Neural cell (in vitro differentiated cells): ENCODE data around the gene SLC1A3. TPM values are rescaled to one million over a fixed set of nuclear protein-coding genes. Genes with fewer than 3 reads are reported as not detected.
"Not testable (repeated sequence)": the region's sequence is repeated elsewhere in the genome, so short reads cannot be mapped to it uniquely, and the experiment has no call there.

ENCODE experiments used
- H2AFZ ChIP-seq: fragments of 200-600, 300-800 bp; sonication (generic), shearing (Covaris generic); 2 replicates; pipeline ENCODE4 v1.6.0; 2014; ENCODE audit warnings: low read depth, mild to moderate bottlenecking, antibody characterized with exemption, low read length, moderate library complexity
- H3F3A ChIP-seq: fragments of 200-600 bp; shearing (Covaris generic); 2 replicates; pipeline ENCODE4 v1.6.1; 2016; ENCODE audit warnings: mild to moderate bottlenecking, moderate library complexity, mixed read lengths, antibody characterized with exemption, low read length; ENCODE audit not compliant: insufficient read depth, poor library complexity, severe bottlenecking
- H3K27ac ChIP-seq: fragments of 200-600, 300-800 bp; sonication (generic), shearing (Covaris generic); 2 replicates; pipeline ENCODE4 v1.5.1; 2014; ENCODE audit warnings: mild to moderate bottlenecking, low read length, moderate library complexity
- H3K27me3 ChIP-seq: fragments of 300-800, 200-600 bp; sonication (generic), shearing (Covaris generic); 2 replicates; pipeline ENCODE4 v1.6.0; 2014; ENCODE audit warnings: mild to moderate bottlenecking, low read depth, low read length, moderate library complexity; ENCODE audit not compliant: insufficient read depth
- H3K36me3 ChIP-seq: fragments of 300-800, 200-600 bp; sonication (generic), shearing (Covaris generic); 2 replicates; pipeline ENCODE4 v1.5.1; 2014; ENCODE audit warnings: mild to moderate bottlenecking, antibody characterized with exemption, low read length, moderate library complexity; ENCODE audit not compliant: insufficient read depth
- H3K4me2 ChIP-seq: fragments of 300-800, 200-600 bp; sonication (generic), shearing (Covaris generic); 2 replicates; pipeline ENCODE4 v1.6.0; 2014; ENCODE audit warnings: mild to moderate bottlenecking, low read length
- H3K4me3 ChIP-seq: fragments of 300-800, 200-600 bp; sonication (generic), shearing (Covaris generic); 2 replicates; pipeline ENCODE4 v1.5.1; 2014; ENCODE audit warnings: mild to moderate bottlenecking, low read length, moderate library complexity
- H3K79me2 ChIP-seq: fragments of 200-600 bp; shearing (Covaris generic); replicated peaks from 2 replicates; pipeline ENCODE4 v1.6.0; 2014; ENCODE audit warnings: mild to moderate bottlenecking, low read length, moderate library complexity; ENCODE audit not compliant: insufficient read depth
- H3K9ac ChIP-seq: fragments of 300-800, 200-600 bp; sonication (generic), shearing (Covaris generic); 2 replicates; pipeline ENCODE4 v1.6.1; 2016; ENCODE audit warnings: mild to moderate bottlenecking, low read length, mixed read lengths
- H3K9me2 ChIP-seq: fragments of 200-600 bp; shearing (Covaris generic); 2 replicates; pipeline ENCODE4 v1.6.1; 2016; ENCODE audit warnings: mild to moderate bottlenecking, low read length, mixed read lengths; ENCODE audit not compliant: insufficient read depth
- H3K9me3 ChIP-seq: fragments of 200-600, 300-800 bp; sonication (generic), shearing (Covaris generic); 2 replicates; pipeline ENCODE4 v1.6.1; 2016; ENCODE audit warnings: mild to moderate bottlenecking, mixed run types, low read length, moderate library complexity, mixed read lengths
- H4K20me1 ChIP-seq: fragments of 200-600 bp; shearing (Covaris generic); 2 replicates; pipeline ENCODE4 v1.6.1; 2016; ENCODE audit warnings: mild to moderate bottlenecking, mixed run types; ENCODE audit not compliant: insufficient read depth
- CTCF ChIP-seq: fragments of 450-650 bp; IDR thresholded peaks from 2 replicates; pipeline ENCODE4 v1.5.1; 2014; ENCODE audit warnings: antibody characterized with exemption, mild to moderate bottlenecking, moderate library complexity; ENCODE audit not compliant: poor library complexity, severe bottlenecking
- EP300 ChIP-seq: fragments of 450-650 bp; conservative IDR thresholded peaks from 2 replicates; pipeline ENCODE4 v1.6.1; 2014; ENCODE audit warnings: antibody characterized with exemption, mild to moderate bottlenecking, moderate library complexity; ENCODE audit not compliant: poor library complexity, severe bottlenecking
- EZH2 ChIP-seq: fragments of 200-600, 300-800 bp; shearing (Covaris generic), sonication (generic); IDR thresholded peaks from 2 replicates; pipeline ENCODE4 v1.6.1; 2014; ENCODE audit warnings: antibody characterized with exemption, low read length, borderline replicate concordance, mild to moderate bottlenecking; ENCODE audit not compliant: insufficient read depth, poor library complexity, severe bottlenecking
- MXI1 ChIP-seq: fragments of 450-650 bp; conservative IDR thresholded peaks from 2 replicates; pipeline ENCODE4 v1.6.1; 2014; ENCODE audit warnings: antibody characterized with exemption, mild to moderate bottlenecking; ENCODE audit not compliant: poor library complexity, severe bottlenecking
- POLR2AphosphoS5 ChIP-seq: IDR thresholded peaks from 2 replicates; pipeline ENCODE4 v1.6.1; 2012
- RAD21 ChIP-seq: fragments of 450-650 bp; conservative IDR thresholded peaks from 2 replicates; pipeline ENCODE4 v1.6.1; 2014; ENCODE audit warnings: antibody characterized with exemption, mild to moderate bottlenecking, moderate library complexity
- REST ChIP-seq: IDR thresholded peaks from 2 replicates; pipeline ENCODE4 v1.6.1; 2012; ENCODE audit warnings: borderline replicate concordance
- SMC3 ChIP-seq: fragments of 450-650 bp; conservative IDR thresholded peaks from 2 replicates; pipeline ENCODE4 v1.6.1; 2014; ENCODE audit warnings: antibody characterized with exemption, mild to moderate bottlenecking, moderate library complexity; ENCODE audit not compliant: poor library complexity
- TAF1 ChIP-seq: IDR thresholded peaks from 2 replicates; pipeline ENCODE4 v1.6.1; 2012; ENCODE audit warnings: low read depth
- polyA plus RNA-seq: library from polyadenylated mRNA; depleted of rRNA; stranded (reverse); fragments of >200 nt; gene quantifications from 2 replicates; pipeline ENCODE4 v1.2.3, GENCODE V29; 2014

SLC1A3 gene
- polyA plus RNA-seq, 1 donor from 2014 or later: 1.9 TPM

GRCh38 chr5:36642089-36642488 is 35.7 kb downstream of the SLC1A3 start:
- Histone ChIP-seq H3K4me3 (no peak overlapping the region), H3K27ac (no peak overlapping the region), H3F3A (no peaks in the 10 kb centered on the region), H2AFZ (no peak overlapping the region), H3K9me2 (no peaks in the 10 kb centered on the region), H3K4me2 (no peak overlapping the region), H3K79me2 (no peaks in the 10 kb centered on the region), H3K36me3 (no peaks in the 10 kb centered on the region), H4K20me1 (no peaks in the 10 kb centered on the region), H3K9me3 (no peaks in the 10 kb centered on the region), H3K9ac (no peak overlapping the region), H3K27me3 (no peaks in the 10 kb centered on the region)
- no peak for TF ChIP-seq SMC3
- TF ChIP-seq REST: no peak
- TF ChIP-seq TAF1: no peak
- TF ChIP-seq EP300: no peak
- no peak for TF ChIP-seq POLR2AphosphoS5
- no peak for TF ChIP-seq CTCF
- no peak for TF ChIP-seq EZH2
- no peak for TF ChIP-seq MXI1
- TF ChIP-seq RAD21: no peak

GRCh38 chr5:36643162-36643561 is 36.8 kb downstream of the SLC1A3 start:
- H2AFZ ChIP-seq: no peak overlapping the region
- H3K9ac ChIP-seq: no peak overlapping the region
- H4K20me1 ChIP-seq: no peaks in the 10 kb centered on the region
- no peaks in the 10 kb centered on the region for H3K9me2 ChIP-seq
- H3K4me3 ChIP-seq: no peak overlapping the region
- no peak overlapping the region for H3K27ac ChIP-seq
- no peaks in the 10 kb centered on the region for H3K9me3 ChIP-seq
- H3K27me3 ChIP-seq: no peaks in the 10 kb centered on the region
- TF ChIP-seq POLR2AphosphoS5: no peak
- no peaks in the 10 kb centered on the region for H3K79me2 ChIP-seq
- H3K4me2 ChIP-seq: no peak overlapping the region
- no peaks in the 10 kb centered on the region for H3K36me3 ChIP-seq
- H3F3A ChIP-seq: no peaks in the 10 kb centered on the region

GRCh38 chr5:36643841-36644240 is 37.4 kb downstream of the SLC1A3 start:
- H3K27me3 ChIP-seq, H3K27ac ChIP-seq, H2AFZ ChIP-seq, H3K79me2 ChIP-seq, H3K4me3 ChIP-seq, H3K4me2 ChIP-seq, H3K36me3 ChIP-seq, H3F3A ChIP-seq, H3K9me3 ChIP-seq, H3K9ac ChIP-seq, H4K20me1 ChIP-seq, H3K9me2 ChIP-seq: not testable (repeated sequence)
